GM21360 (cell line): ENCODE results near the gene PDE3B.
"Not testable (repeated sequence)": the region's sequence is repeated elsewhere in the genome, so short reads cannot be mapped to it uniquely, and the experiment has no call there.

Source experiments
- ATAC-seq: cut with Tn5 transposase; IDR thresholded peaks from one replicate; pipeline ENCODE4 v1.9.1; 2021; ENCODE audit warnings: mild to moderate bottlenecking, moderate library complexity; ENCODE audit not compliant: unreplicated experiment

Gene PDE3B

DNA sequence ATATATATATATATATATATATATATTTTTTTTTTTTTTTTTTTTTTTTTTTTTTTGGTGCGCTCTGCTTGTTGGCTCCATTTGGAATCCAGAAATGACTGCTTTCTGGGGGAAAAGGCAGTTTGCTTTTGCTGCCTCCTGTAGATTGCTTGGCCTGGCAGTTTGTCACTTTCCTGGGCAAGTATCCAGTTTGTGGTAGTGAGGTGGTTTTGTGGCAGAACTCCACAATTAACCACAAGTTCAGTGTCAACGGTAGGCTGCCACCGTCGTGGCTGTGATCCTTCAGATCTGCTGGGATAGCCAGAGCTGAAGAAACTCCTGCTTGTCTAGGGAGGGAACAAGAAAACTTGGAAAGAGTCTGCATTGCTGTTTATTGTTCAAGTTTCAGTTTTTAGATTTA lies 5.0 kb upstream of the PDE3B start:
- ATAC-seq: no peak

DNA sequence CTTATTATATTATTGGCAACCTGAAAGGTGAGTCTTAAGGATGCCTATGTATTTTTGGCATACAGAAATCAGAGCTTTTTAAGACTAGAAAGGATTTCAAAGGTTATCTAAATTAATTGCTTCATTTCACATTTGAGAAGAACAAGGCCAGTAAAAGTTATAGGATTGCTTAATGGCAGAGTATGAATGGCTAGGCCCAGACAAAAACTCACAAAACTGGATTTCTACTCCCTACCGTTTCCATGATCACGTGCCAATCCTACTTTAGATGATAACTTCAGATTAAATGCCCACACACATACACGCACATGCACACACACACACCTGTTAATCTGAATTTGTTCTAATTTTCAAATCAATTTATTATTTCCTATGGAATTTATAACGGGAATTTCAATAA lies 1.8 kb upstream of the PDE3B start:
- no peak for ATAC-seq

DNA sequence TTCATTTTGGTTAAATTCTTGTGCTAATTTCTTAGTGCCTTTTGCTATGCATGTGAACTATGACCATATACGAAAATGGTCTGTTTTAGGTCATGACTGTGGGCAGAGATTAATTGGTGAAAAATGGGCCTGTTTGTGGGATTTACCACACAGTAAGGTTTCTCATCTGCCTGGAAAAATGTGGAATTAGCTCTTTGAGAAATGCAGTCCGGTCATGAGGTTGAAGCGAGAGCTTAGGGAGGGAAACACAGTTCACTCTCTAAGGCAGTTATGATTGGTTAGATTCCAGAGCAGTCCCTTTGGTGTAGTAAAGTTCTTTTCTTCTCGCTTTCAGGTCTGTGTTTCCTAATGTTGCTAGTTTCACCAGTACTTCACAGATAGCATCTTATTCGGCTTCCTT lies 1.2 kb upstream of the PDE3B start:
- no peak for ATAC-seq

DNA sequence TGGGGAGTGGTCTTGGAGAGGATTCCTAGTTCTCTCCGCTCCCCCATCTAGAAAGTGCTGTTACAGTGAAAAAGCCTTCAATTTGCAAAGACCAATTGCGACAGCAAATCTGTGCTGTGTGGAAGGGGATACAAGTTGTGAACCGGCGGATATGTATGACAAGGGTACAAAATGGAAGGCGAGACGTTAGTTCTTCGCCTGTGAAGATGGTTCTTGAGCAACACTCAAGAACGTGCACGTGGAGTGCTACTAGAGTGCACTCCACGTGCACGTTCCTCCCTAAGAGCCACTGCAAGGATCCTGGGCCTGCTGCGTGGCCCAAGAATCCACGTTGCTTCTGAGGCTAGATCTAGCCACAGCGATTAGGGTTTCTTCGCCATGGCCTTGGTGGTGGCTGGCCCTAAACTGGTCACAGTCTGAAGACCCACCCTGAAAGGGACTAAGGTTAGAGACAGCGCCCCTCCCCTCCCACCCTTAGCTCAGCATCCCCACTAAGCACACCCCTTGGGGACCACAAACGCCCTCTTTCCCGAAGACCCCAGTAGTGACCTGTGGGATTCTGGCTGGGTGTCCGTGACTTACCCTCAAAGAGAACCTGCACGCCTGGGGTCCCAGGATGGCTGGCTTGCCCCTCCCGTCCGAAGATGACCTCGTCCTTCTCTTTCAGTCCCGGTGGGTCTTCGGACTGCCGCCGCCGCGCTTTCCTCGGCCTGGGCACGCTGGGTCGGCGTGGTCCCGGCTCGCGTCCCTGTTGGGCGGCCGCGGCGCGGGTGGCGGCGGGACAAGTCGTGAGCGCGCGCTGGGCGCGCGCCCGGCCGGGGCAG lies 519 bp upstream of the PDE3B start:
- no peak for ATAC-seq

DNA sequence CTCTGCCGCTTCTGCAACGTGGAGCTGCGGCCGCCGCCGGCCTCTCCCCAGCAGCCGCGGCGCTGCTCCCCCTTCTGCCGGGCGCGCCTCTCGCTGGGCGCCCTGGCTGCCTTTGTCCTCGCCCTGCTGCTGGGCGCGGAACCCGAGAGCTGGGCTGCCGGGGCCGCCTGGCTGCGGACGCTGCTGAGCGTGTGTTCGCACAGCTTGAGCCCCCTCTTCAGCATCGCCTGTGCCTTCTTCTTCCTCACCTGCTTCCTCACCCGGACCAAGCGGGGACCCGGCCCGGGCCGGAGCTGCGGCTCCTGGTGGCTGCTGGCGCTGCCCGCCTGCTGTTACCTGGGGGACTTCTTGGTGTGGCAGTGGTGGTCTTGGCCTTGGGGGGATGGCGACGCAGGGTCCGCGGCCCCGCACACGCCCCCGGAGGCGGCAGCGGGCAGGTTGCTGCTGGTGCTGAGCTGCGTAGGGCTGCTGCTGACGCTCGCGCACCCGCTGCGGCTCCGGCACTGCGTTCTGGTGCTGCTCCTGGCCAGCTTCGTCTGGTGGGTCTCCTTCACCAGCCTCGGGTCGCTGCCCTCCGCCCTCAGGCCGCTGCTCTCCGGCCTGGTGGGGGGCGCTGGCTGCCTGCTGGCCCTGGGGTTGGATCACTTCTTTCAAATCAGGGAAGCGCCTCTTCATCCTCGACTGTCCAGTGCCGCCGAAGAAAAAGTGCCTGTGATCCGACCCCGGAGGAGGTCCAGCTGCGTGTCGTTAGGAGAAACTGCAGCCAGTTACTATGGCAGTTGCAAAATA lies 816 bp downstream of the PDE3B start:
- peak; percentile 50 for ATAC-seq

DNA sequence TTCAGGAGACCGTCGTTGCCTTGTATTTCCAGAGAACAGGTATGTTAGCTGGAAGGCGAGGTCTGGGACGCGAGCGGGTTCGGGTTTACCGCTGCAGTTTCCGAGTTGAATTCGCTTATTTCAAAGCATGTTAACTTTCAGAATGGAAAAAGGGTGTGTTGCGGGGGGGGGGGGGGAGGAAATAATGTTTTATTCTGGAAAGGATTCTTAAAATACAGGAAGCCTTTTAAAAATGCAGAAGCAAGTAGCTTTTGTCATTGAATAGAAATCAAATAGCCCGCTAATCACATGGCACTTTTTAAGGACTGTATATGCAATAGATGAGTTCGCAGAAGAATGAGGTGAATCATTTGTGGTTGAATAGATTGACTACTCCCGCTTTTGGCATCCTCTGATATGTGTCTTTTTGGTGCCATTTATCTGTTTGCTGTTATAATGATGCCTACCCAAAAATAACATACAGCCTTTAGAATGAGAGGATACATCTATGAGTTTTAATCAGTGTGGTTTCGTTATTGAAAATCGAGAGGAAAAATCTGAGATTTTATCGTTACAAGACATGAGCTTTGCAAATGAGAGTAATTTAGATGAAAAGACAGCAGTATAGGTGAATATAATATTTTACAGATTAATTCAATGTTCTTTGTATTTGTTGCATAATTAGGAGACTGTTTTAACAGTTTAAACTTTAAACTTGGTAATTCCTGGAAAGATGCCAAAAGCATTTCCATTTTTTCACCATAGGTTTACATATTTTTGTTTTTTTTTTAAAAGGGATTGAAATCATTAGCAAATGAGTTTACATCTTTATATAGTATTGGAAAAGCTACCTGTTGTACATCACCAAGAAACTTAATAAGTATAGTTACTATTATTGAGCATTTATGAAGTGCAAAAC lies 1.7 kb downstream of the PDE3B start:
- ATAC-seq: no peak

DNA sequence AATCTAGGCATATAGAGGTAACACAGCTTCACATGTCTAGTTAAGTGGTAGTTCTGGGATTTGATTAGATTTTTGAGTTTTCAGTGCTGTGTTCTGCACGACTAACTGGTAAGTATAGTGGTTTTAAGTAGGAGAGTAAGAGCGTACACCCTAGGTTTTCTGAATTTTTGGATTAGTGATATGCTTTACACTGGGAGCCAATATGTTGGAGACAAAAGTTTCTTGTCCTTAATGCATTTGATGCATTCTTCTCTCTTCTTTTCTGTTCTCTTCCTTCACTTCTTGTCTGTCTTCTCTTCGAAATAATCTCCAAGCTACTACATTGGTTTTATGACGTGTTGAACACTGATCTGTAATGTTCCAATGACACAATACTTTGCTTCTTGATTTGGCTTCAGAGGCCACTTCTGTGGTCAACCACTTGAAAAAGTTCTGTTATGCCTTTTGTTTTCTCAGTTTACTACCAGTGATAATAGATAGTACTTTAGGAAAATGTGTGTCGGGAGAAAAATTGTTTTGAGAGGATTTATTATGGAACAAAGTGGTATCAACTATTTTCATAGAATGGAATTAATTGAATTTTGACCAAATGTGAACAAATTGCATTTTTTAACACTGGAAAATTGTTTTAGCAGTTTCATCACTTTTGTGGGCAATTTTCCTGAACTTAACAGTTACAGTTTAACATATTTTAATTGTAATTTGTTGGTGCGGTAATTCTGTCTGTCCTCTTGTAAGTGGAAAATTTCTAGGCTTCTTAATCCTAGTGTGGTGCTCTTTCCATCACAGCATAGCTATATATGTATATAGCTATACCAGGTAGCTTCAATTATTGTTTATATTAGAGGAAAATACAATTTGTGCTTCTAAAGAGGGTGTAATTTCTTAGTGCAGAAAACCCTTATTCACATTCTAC lies 2.6 kb downstream of the PDE3B start:
- ATAC-seq: no peak

DNA sequence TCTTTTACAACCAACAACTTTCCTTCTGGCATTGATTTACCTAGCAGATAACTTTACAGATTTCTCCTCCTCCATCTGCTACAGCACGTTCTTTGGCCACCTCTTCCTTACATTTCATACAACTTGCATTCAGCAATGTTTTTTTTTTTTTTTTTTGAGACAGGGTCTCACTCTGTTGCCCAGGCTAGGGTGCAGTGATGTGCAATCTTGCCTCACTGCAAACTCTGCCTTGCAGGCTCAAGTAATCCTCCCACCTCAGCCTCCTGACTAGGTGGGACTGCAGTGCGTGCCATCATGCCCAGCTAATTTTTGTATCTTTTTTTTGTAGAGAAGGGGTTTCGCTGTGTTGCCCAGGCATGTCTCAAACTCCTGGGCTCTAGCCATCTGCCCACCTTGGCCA lies 6.5 kb downstream of the PDE3B start:
- no peak for ATAC-seq

DNA sequence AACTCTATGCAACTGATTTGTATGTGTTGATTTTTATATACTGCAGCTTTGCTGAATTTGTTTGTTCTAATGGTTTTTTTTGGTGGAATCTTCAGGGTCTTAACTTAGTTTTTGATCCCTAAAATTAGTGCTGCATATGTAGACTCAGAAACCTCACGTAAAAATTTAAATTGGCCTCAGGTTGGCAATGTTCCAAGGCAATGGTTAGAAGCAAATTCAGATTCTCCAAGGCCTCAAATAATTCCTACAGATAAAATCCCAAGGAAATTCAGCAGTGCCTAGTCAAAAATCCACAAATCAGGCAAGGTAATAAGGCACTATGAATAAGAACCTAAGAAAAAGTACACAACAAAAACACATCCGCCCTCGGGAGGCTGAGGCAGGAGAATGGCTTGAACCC lies 9.5 kb downstream of the PDE3B start:
- ATAC-seq: no peak

DNA sequence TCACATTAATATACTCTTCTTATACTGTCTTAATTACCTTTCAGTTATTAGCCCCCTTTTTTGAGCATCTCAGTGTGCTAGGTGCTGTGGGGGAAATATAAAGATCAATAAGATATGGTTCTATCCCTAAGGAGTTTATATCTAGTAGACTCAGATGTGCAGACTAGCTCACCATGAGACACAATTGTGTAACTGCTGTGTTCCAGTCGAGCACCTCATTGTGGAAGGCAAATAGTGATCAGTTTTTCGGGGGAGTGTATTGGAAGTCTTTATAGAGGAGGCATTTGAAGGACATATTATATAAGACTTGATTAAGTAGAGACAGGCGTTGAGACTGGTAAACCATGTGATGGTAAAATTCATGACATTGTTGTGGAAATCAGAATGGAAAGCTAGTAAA lies 11.8 kb downstream of the PDE3B start:
- no peak for ATAC-seq

DNA sequence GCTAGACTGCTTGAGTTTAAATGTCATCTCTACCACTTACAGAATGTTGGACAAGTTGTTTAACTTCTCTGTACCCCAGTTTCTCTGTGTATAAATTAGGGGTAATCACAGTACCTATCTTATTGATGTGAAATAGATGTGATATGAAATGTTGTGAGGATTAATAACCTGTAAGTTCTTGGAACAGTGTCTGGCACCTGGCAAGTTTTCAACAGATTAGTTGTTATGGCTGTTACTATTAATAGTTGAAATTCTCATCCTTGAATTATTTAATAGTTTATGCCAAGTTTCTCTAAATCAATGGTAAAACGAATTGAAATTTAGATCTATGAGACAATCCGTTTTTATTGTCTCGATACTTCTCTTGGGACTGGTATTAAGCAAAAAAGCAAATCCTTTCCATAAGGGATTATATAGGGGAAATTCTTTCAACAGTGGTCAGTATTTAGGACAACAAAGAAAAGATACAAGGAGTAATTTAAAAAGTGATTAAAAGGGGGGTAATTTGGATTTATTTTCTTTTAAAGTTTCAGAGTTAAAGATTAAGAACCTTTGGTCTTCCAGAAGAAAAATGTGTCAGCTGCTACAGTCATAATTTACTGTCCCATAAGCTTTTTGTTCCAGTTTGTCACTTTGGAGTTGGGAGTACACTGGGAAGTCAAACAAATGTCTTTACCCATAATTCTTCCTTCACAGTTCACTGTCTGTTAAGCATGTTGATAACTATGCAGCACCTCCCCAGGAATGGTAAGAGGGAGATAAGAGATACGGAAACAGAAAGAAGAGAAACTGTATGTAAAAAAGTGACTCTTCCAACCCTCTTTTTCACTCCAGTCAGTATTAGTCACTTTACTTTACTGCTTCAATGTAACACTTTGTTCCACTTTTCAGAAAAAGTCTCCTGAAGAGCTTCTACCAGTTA lies 13.2 kb downstream of the PDE3B start:
- ATAC-seq: no peak

DNA sequence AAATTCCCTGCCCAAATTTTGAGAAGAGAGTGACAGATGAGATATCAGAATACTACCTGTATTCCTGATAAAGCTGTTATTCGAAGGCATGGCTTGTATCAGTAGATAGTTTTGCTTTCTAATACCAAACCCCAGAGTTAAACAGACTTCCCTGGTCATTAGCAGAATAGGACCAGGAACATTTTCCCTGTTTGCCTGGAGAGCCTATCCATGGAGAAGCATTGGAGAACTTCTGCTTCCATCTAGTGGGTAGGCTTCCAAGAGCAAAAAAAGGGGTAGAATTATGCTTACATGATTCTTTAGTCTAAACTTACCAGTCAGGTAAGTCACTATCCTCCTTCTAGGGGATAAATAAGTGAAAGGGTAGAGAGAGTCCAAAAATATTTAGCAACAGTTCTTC lies 14.2 kb downstream of the PDE3B start:
- no peak for ATAC-seq

DNA sequence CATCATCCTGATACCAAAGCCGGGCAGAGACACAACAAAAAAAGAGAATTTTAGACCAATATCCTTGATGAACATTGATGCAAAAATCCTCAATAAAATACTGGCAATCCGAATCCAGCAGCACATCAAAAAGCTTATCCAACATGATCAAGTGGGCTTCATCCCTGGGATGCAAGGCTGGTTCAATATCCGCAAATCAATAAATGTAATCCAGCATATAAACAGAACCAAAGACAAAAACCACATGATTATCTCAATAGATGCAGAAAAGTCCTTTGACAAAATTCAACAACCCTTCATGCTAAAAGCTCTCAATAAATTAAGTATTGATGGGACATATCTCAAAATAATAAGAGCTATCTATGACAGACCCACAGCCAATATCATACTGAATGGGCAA lies 21.3 kb downstream of the PDE3B start:
- ATAC-seq: not testable (repeated sequence)

DNA sequence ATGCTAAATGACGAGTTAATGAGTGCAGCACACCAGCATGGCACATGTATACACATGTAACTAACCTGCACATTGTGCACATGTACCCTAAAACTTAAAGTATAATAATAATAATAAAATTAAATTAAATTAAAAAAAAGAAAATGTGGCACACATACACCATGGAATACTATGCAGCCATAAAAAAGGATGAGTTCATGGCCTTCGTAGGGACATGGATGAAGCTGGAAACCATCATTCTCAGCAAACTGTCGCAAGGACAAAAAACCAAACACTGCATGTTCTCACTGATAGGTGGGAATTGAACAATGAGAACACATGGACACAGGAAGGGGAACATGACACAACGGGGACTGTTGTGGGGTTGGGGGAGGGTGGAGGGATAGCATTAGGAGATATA lies 23.7 kb downstream of the PDE3B start:
- ATAC-seq: not testable (repeated sequence)

DNA sequence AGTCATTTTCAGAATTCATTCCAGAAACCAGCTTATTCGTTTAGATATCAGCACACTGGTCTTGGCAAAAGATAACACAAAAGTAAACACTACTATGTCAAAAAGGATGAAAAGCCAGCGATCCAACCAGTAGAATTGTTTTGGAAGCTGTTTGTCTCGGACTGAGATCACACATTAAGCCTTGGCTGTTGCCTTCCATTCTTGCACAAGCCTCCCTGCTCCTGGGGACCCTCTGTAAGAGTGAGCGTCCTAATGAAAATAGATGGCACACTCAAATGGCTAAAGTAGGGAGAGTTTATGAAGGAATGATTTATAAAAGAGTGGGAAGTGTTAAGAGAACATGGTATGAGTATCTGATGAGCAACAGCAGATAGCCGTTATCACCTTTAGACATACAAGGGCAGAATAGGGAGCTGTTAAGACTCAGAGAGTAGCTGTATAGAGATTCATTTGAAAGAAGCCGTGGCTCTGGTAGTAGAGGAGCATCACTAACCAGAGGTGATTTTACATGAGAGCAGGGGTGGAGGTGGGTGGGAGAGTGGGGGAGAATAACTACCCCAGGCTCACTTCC lies 25.2 kb downstream of the PDE3B start:
- no peak for ATAC-seq

DNA sequence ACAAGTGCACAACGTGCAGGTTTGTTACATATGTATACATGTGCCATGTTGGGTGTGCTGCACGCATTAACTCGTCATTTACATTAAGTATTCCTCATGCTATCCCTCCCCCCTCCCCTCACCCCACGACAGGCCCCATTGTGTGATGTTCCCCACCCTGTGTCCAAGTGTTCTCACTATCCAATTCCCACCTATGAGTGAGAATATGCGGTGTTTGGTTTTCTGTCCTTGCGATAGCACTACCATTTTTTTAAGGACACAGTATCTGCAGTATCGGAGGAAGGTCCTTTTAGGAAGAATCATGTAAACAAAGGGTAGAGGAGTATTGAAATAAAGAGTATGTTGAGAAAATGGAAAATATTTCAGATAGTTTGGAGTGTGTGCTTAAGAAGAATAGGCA lies 25.9 kb downstream of the PDE3B start:
- ATAC-seq: no peak

DNA sequence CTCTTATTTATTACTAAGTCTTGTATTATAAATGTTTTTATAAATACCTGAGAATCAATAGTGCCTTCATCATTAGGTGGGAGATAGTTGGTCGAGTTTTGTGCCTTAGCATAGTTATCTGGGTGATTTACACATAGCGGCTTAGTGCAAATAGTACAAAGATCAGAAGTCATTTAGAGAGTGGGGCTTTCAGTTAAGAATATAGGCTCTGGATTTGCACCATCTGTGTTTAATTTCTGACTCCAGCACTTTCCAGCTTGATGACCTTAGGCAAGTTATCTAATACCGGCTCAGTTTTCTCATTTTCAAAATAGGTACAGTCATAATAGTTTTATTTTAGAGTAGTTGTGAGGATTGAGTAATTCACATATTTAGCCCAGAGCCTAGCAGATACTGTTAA lies 26.4 kb downstream of the PDE3B start:
- ATAC-seq: no peak

DNA sequence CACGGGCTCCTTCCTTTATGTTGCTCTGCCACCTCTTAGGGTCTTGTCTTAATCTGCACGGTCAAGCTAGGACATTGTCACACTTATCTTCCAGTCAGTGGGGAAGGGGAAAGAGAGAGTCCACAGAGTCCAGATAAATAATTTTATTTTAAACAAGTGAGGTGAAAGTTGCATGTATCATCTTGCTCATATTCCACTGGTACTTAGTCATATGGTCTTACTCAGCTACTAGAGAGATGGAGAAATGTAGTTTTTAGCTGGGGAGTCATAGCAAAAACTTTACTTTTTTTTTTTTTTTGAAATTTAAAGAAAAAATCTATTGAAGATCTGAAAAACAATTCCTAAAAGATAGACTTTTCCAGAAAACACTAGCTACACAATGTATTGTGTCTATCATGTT lies 29.0 kb downstream of the PDE3B start:
- ATAC-seq: no peak

DNA sequence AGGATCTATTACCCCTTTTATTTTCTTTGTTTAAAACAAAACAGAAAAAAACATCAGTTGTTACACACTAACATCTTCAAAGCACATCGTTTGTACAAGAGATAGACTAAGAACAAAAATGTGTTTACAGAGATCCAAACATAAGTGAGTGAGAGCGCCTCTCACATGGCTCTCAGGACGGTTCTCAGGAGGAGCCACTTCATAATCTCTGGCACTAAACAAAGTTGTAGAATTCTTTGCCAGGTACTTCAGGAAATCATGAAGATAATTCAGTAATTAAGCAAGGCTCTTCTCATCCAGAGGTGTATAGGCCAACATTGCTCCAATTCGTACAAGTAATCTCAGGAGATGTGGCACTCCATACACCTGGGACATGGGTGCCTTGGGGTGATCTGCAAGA lies 29.8 kb downstream of the PDE3B start:
- ATAC-seq: no peak
